ENCODE data around the gene CLDN4. TPM values are rescaled to one million over a fixed set of nuclear protein-coding genes. Genes with fewer than 3 reads are reported as not detected.

The CLDN4 gene
- total RNA-seq, 2 donors from 2014 or later = 0.99 TPM; not detected in 1

- no peaks in the 10 kb centered on the region for H3K27me3 ChIP-seq (replicated peaks; ENCODE audit: insufficient read depth)
- ATAC-seq (ENCODE audit: insufficient number of reproducible peaks, low FRiP score, low read depth) (no peak), DNase-seq (ENCODE audit: low spot score) (no peak)
- no peak overlapping the region for H3K27ac ChIP-seq
- TF ChIP-seq CTCF (IDR thresholded peaks at IDR 0.05) = no peak
- H3K9me3 ChIP-seq = no peaks in the 10 kb centered on the region
- peaks cover 0 to 9% of the 10 kb centered on the region in 2 donors for H3K4me1 ChIP-seq (ENCODE audit: control insufficient read depth in 1 of 2, low read depth in 2 of 2)
- no peaks in the 10 kb centered on the region for H3K36me3 ChIP-seq
- H3K4me3 ChIP-seq = no peak overlapping the region
These were observed 28.0 kb downstream of the CLDN4 start for GRCh38 chr7:73858807-73859206.

DNA sequence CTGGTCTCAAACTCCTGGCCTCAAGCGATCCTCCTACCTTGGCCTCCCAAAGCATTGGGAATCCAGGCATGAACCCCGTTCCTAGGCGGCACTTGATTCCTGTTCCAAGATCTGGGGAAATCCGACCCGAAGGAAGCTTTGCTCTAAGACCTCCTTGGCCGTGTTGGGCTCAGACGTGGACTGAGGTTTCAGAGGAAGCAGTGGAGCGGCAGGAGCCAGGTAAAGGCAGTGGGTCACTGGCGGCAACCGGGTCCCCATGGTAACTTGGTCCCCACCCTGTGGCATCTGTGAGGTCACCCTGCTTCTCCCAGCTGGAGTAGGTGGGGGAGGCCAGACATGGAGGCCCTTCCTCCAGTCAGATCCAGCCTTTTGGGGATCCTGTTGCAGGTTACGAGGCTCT is 30.1 kb downstream of the CLDN4 start, which contains the start of gene TMEM270:
TSS of gene TMEM270 (plus strand) at position 301 of the 400 bp plus-strand sequence. CDS start at position 337, 36 bp downstream.
- H3K4me3 ChIP-seq = no peak within 1 kb of the TSS
- H3K36me3 ChIP-seq = no peaks in the 10 kb centered on the region
- no peaks in the 10 kb centered on the region for H3K9me3 ChIP-seq
- no peak for ATAC-seq (ENCODE audit: insufficient number of reproducible peaks, low FRiP score, low read depth)
- H3K27ac ChIP-seq = no peak within 1 kb of the TSS
- H3K4me1 ChIP-seq (ENCODE audit: control insufficient read depth in 1 of 2, low read depth in 2 of 2) = peaks cover 0 to 2% of the 10 kb centered on the region in 2 donors
- H3K27me3 ChIP-seq (replicated peaks; ENCODE audit: insufficient read depth) = no peaks in the 10 kb centered on the region
- no peak for TF ChIP-seq CTCF (IDR thresholded peaks at IDR 0.05)
- DNase-seq (ENCODE audit: low spot score) = no peak

DNA sequence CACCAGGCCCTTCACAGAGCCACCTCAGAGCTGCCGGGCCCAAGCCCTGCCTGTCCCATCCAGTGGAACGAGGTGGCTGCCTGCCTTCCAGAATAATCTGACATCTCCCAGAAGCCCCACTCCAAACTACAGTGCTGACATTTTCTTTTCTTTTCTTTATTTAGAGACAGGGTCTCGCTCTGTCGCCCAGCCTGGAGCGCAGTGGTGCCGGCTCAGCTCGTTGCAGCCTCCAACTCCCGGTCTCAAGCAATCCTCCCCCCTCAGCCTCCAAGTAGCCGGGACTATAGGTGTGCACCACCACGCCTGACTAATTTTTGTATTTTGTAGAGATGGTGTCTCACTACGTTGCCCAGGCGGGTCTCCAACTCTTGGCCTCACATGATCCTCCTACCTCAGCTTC is 30.5 kb downstream of the CLDN4 start:
- no peak for TF ChIP-seq CTCF (IDR thresholded peaks at IDR 0.05)
- H3K27me3 ChIP-seq (replicated peaks; ENCODE audit: insufficient read depth) = no peaks in the 10 kb centered on the region

GRCh38 chr7:73864981-73865711 is 34.4 kb downstream of the CLDN4 start:
- H3K36me3 ChIP-seq = no peaks in the 10 kb centered on the region
- H3K9me3 ChIP-seq = no peaks in the 10 kb centered on the region
- H3K27ac ChIP-seq = no peak overlapping the region
- H3K4me3 ChIP-seq = no peak overlapping the region
- no peak for TF ChIP-seq CTCF (IDR thresholded peaks at IDR 0.05)
- no peak for DNase-seq (ENCODE audit: low spot score)
- no peaks in the 10 kb centered on the region for H3K27me3 ChIP-seq (replicated peaks; ENCODE audit: insufficient read depth)
- H3K4me1 ChIP-seq (ENCODE audit: control insufficient read depth in 1 of 2, low read depth in 2 of 2) = peaks cover 14 to 28% of the 10 kb centered on the region in 2 donors
- no peak for ATAC-seq (ENCODE audit: insufficient number of reproducible peaks, low FRiP score, low read depth)

More for the DNA sequence above, 30.5 kb downstream of the CLDN4 start:
- H3K4me3 ChIP-seq = no peak overlapping the region
- H3K9me3 ChIP-seq = no peaks in the 10 kb centered on the region
- H3K36me3 ChIP-seq = no peaks in the 10 kb centered on the region
- no peak overlapping the region for H3K27ac ChIP-seq
- ATAC-seq (ENCODE audit: insufficient number of reproducible peaks, low FRiP score, low read depth) (no peak), DNase-seq (ENCODE audit: low spot score) (no peak)
- H3K4me1 ChIP-seq (ENCODE audit: control insufficient read depth in 1 of 2, low read depth in 2 of 2) = no peaks in the 10 kb centered on the region

GRCh38 chr7:73865738-73866445 is 35.1 kb downstream of the CLDN4 start:
- H3K36me3 ChIP-seq = no peaks in the 10 kb centered on the region
- TF ChIP-seq CTCF (IDR thresholded peaks at IDR 0.05) = peak; percentile 76
- no peaks in the 10 kb centered on the region for H3K9me3 ChIP-seq
- H3K27me3 ChIP-seq (replicated peaks; ENCODE audit: insufficient read depth) = no peaks in the 10 kb centered on the region
- ATAC-seq (ENCODE audit: insufficient number of reproducible peaks, low FRiP score, low read depth) (no peak), DNase-seq (ENCODE audit: low spot score) (no peak)
- H3K4me1 ChIP-seq (ENCODE audit: control insufficient read depth in 1 of 2, low read depth in 2 of 2) = peaks cover 22 to 35% of the 10 kb centered on the region in 2 donors
- no peak overlapping the region for H3K27ac ChIP-seq
- H3K4me3 ChIP-seq = no peak overlapping the region
